Astrocyte (in vitro differentiated cells and primary cell): ENCODE measurements around the gene RND3. TPM values are rescaled to one million over a fixed set of nuclear protein-coding genes. Genes with fewer than 3 reads are reported as not detected.

Experiments
- DNase-seq: peaks from one replicate; pipeline ENCODE4 v3.0.0-alpha.2; 2010; ENCODE audit warnings: low read depth
- FAIRE-seq: peaks from 2 replicates; lab custom pipeline; 2011; peaks lifted over from hg19 to GRCh38; lab: Jason Lieb, UNC
- H2AFZ ChIP-seq: 2 replicates; pipeline ENCODE4 v1.6.0; 2012; ENCODE audit warnings: low read depth, low read length, inconsistent platforms
- H3K27ac ChIP-seq: 2 replicates; pipeline ENCODE4 v1.5.1; 2011; ENCODE audit warnings: low read depth, low read length, inconsistent platforms
- H3K27me3 ChIP-seq: 2 replicates; pipeline ENCODE4 v1.6.0; 2011; ENCODE audit warnings: low read length, inconsistent platforms; ENCODE audit not compliant: insufficient read depth
- H3K36me3 ChIP-seq: 2 replicates; pipeline ENCODE4 v1.5.1; 2011; ENCODE audit warnings: low read length, inconsistent platforms; ENCODE audit not compliant: insufficient read depth
- H3K4me1 ChIP-seq: 2 replicates; pipeline ENCODE4 v1.5.1; 2011; ENCODE audit warnings: low read length, inconsistent platforms; ENCODE audit not compliant: insufficient read depth
- H3K4me2 ChIP-seq: 2 replicates; pipeline ENCODE4 v1.6.0; 2012; ENCODE audit warnings: low read length, inconsistent platforms
- H3K4me3 ChIP-seq: 2 replicates; pipeline ENCODE4 v1.5.1; 2011; ENCODE audit warnings: low read depth, mild to moderate bottlenecking, low read length, inconsistent platforms; ENCODE audit not compliant: insufficient read depth
- H3K79me2 ChIP-seq: 2 replicates; pipeline ENCODE4 v1.6.0; 2012; ENCODE audit warnings: mild to moderate bottlenecking, low read length, inconsistent platforms; ENCODE audit not compliant: insufficient read depth
- H3K9ac ChIP-seq: 2 replicates; pipeline ENCODE4 v1.6.0; 2012; ENCODE audit warnings: mild to moderate bottlenecking, low read length, inconsistent platforms
- H3K9me3 ChIP-seq: 2 replicates; pipeline ENCODE4 v1.5.1; 2012; ENCODE audit warnings: low read depth, mild to moderate bottlenecking, low read length, inconsistent platforms; ENCODE audit not compliant: insufficient read depth
- H4K20me1 ChIP-seq: 2 replicates; pipeline ENCODE4 v1.6.0; 2012; ENCODE audit warnings: low read length, inconsistent platforms; ENCODE audit not compliant: insufficient read depth
- H3K27ac Mint-ChIP-seq: one replicate; pipeline ENCODE4 v1.8.0; 2021; ENCODE audit warnings: mild to moderate bottlenecking, mixed read lengths; ENCODE audit not compliant: unreplicated experiment
- H3K27me3 Mint-ChIP-seq: one replicate; pipeline ENCODE4 v1.8.0; 2021; ENCODE audit warnings: low read depth, mixed read lengths; ENCODE audit not compliant: unreplicated experiment
- H3K36me3 Mint-ChIP-seq: one replicate; pipeline ENCODE4 v1.8.0; 2021; ENCODE audit warnings: low read depth, mixed read lengths; ENCODE audit not compliant: unreplicated experiment
- H3K4me1 Mint-ChIP-seq: one replicate; pipeline ENCODE4 v1.8.0; 2021; ENCODE audit warnings: low read depth, mixed read lengths; ENCODE audit not compliant: unreplicated experiment
- H3K4me3 Mint-ChIP-seq: one replicate; pipeline ENCODE4 v1.8.0; 2021; ENCODE audit warnings: mild to moderate bottlenecking, moderate library complexity, mixed read lengths; ENCODE audit not compliant: unreplicated experiment
- H3K9me3 Mint-ChIP-seq: one replicate; pipeline ENCODE4 v1.8.0; 2021; ENCODE audit warnings: mild to moderate bottlenecking, mixed read lengths; ENCODE audit not compliant: unreplicated experiment
- CTCF ChIP-seq: IDR thresholded peaks from 2 replicates; pipeline ENCODE4 v1.5.1; 2011; ENCODE audit warnings: low read depth, mild to moderate bottlenecking, inconsistent platforms, low read length, moderate library complexity; ENCODE audit not compliant: insufficient read depth
- EZH2 ChIP-seq: IDR thresholded peaks from 2 replicates; pipeline ENCODE4 v1.6.1; 2012; ENCODE audit warnings: mild to moderate bottlenecking, low read length, inconsistent platforms; ENCODE audit not compliant: insufficient read depth
- total RNA-seq: library from RNA; stranded (reverse); gene quantifications from 2 replicates; pipeline ENCODE4 v1.2.1, GENCODE V29; 2021

Gene RND3
- total RNA-seq, 1 donor from 2014 or later, result 117 TPM

DNA sequence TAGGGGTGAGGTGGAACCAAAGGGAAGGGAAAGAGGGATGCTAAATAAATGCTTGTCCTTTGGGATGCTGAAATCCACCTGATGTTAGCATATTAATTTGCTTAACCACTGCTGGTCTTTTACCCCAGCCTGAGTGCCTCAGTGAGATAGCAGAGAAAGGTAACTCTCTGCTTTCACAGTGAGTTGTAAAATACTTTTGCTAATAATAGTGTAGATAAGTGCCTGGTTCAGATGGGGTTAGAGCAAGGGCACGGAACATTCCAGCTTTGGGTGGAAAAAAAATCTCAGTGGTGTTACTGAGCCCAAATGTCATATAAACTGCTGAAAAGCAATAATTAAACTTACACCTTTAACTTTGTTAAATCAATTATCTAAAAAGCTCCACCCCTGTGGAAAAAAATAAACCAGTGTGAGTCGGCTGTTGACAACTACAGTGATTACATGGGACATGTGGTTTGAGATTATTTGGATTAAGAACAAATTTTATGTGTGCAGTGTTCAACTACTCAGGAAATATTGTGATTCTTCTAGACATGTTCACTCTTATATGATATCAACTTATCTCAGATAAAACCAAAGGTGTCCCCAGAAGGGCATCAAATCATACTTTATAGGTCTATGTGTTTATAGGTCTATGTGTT lies 21.1 kb upstream of the RND3 start:
- Histone ChIP-seq H3K4me3 (no peak overlapping the region), H3K79me2 (no peaks in the 10 kb centered on the region), H3K4me1 (no peaks in the 10 kb centered on the region), H4K20me1 (no peaks in the 10 kb centered on the region), H3K27ac (no peak overlapping the region), H2AFZ (no peak overlapping the region), H3K4me2 (no peak overlapping the region), H3K27me3 (no peaks in the 10 kb centered on the region), H3K36me3 (no peaks in the 10 kb centered on the region), H3K9me3 (no peaks in the 10 kb centered on the region), H3K9ac (no peak overlapping the region)
- Mint-ChIP-seq H3K9me3 (peaks cover 2% of the 10 kb centered on the region), H3K27me3 (no peaks in the 10 kb centered on the region), H3K36me3 (no peaks in the 10 kb centered on the region), H3K27ac (no peak overlapping the region), H3K4me1 (peaks cover 4% of the 10 kb centered on the region), H3K4me3 (no peak overlapping the region)
- DNase-seq (no peak), FAIRE-seq (no peak)
- TF ChIP-seq EZH2 (no peak), CTCF (no peak)

GRCh38 chr2:150507071-150507470 lies 19.6 kb upstream of the RND3 start:
- H3K4me3 Mint-ChIP-seq, result no peak overlapping the region
- Histone ChIP-seq H3K9ac (no peak overlapping the region), H3K4me2 (no peak overlapping the region), H3K79me2 (no peaks in the 10 kb centered on the region), H4K20me1 (no peaks in the 10 kb centered on the region), H3K9me3 (no peaks in the 10 kb centered on the region), H3K4me1 (no peaks in the 10 kb centered on the region), H2AFZ (no peak overlapping the region), H3K36me3 (no peaks in the 10 kb centered on the region), H3K27me3 (no peaks in the 10 kb centered on the region), H3K4me3 (no peak overlapping the region), H3K27ac (no peak overlapping the region)
- no peaks in the 10 kb centered on the region for H3K27me3 Mint-ChIP-seq
- TF ChIP-seq CTCF (no peak), EZH2 (no peak)
- H3K27ac Mint-ChIP-seq, result no peak overlapping the region
- DNase-seq (no peak), FAIRE-seq (no peak)
- no peaks in the 10 kb centered on the region for H3K4me1 Mint-ChIP-seq
- peaks cover 2% of the 10 kb centered on the region for H3K9me3 Mint-ChIP-seq
- H3K36me3 Mint-ChIP-seq, result no peaks in the 10 kb centered on the region

GRCh38 chr2:150505178-150505577 lies 17.7 kb upstream of the RND3 start:
- no peak overlapping the region for H2AFZ ChIP-seq
- no peak for DNase-seq
- Mint-ChIP-seq H3K4me1 (no peaks in the 10 kb centered on the region), H3K27ac (no peak overlapping the region), H3K9me3 (no peaks in the 10 kb centered on the region), H3K4me3 (no peak overlapping the region), H3K27me3 (no peaks in the 10 kb centered on the region), H3K36me3 (no peaks in the 10 kb centered on the region)
- H3K36me3 ChIP-seq, result no peaks in the 10 kb centered on the region
- no peaks in the 10 kb centered on the region for H3K27me3 ChIP-seq
- no peaks in the 10 kb centered on the region for H3K4me1 ChIP-seq
- no peak overlapping the region for H3K27ac ChIP-seq
- no peaks in the 10 kb centered on the region for H3K9me3 ChIP-seq
- no peak for FAIRE-seq
- H3K4me3 ChIP-seq, result no peak overlapping the region
- TF ChIP-seq EZH2, result no peak
- no peak for TF ChIP-seq CTCF
- H4K20me1 ChIP-seq, result no peaks in the 10 kb centered on the region
- H3K79me2 ChIP-seq, result no peaks in the 10 kb centered on the region
- no peak overlapping the region for H3K9ac ChIP-seq
- H3K4me2 ChIP-seq, result no peak overlapping the region
